GM21786 (cell line): ENCODE measurements around the gene TSC2.
"Not testable (repeated sequence)": the region's sequence is repeated elsewhere in the genome, so short reads cannot be mapped to it uniquely, and the experiment has no call there.

ENCODE experiments used
- ATAC-seq: cut with Tn5 transposase; IDR thresholded peaks from one replicate; pipeline ENCODE4 v1.9.1; 2021; ENCODE audit not compliant: unreplicated experiment

The TSC2 gene

GRCh38 chr16:2009791-2010510, 37.8 kb upstream of the TSC2 start, which contains the start of gene ZNF598:
ZNF598 (minus strand) TSS chr16:2009821.
- peak; percentile 81 for ATAC-seq

GRCh38 chr16:2011726-2012125, 36.1 kb upstream of the TSC2 start:
- not testable (repeated sequence) for ATAC-seq

- no peak for ATAC-seq
These were observed 34.3 kb upstream of the TSC2 start for GRCh38 chr16:2013527-2013926.

GRCh38 chr16:2015117-2015946, 32.5 kb upstream of the TSC2 start:
- ATAC-seq: no peak

- ATAC-seq: no peak
These were observed 31.9 kb upstream of the TSC2 start for GRCh38 chr16:2015947-2016208.

- no peak for ATAC-seq
These were observed 31.3 kb upstream of the TSC2 start for GRCh38 chr16:2016407-2016922.

- ATAC-seq: no peak
These were observed 28.3 kb upstream of the TSC2 start, which contains the start of gene NPW for GRCh38 chr16:2019518-2019920. NPW (plus strand) TSS chr16:2019785.

- no peak for ATAC-seq
These were observed 27.6 kb upstream of the TSC2 start for GRCh38 chr16:2019921-2020831.

GRCh38 chr16:2022723-2023091, 25.1 kb upstream of the TSC2 start:
- no peak for ATAC-seq

GRCh38 chr16:2023092-2024031, 24.4 kb upstream of the TSC2 start:
- peak; percentile 72 for ATAC-seq

- no peak for ATAC-seq
These were observed 23.8 kb upstream of the TSC2 start for GRCh38 chr16:2024032-2024420.

GRCh38 chr16:2025251-2025650, 22.5 kb upstream of the TSC2 start:
- ATAC-seq: no peak

GRCh38 chr16:2025878-2026460, 21.8 kb upstream of the TSC2 start:
- ATAC-seq: no peak

- ATAC-seq: no peak
These were observed 21.2 kb upstream of the TSC2 start, which contains the start of gene NHERF2 for GRCh38 chr16:2026461-2027023. NHERF2 (plus strand) TSS chr16:2026902; CDS start chr16:2027006, 104 bp downstream.

- ATAC-seq: no peak
These were observed 20.5 kb upstream of the TSC2 start for GRCh38 chr16:2027024-2028010.

- ATAC-seq: no peak
These were observed 19.6 kb upstream of the TSC2 start for GRCh38 chr16:2028146-2028545.

- no peak for ATAC-seq
These were observed 19.1 kb upstream of the TSC2 start for GRCh38 chr16:2028620-2029220.

GRCh38 chr16:2029350-2029749, 18.4 kb upstream of the TSC2 start:
- ATAC-seq: no peak
